Measurements from ENCODE around the gene TBC1D5. TPM values are rescaled to one million over a fixed set of nuclear protein-coding genes. Genes with fewer than 3 reads are reported as not detected.

TBC1D5 gene
- total RNA-seq, 1 experiment from 2014 or later = 33.9 TPM

GRCh38 chr3:17469954-17470353 is 272.5 kb downstream of the TBC1D5 start:
- TF ChIP-seq ELF1 (IDR thresholded peaks at IDR 0.05; ENCODE audit: borderline replicate concordance, low read depth) (no peak), ZNF274 (IDR thresholded peaks at IDR 0.05; ENCODE audit: low read depth, low read length) (no peak), JUND (IDR thresholded peaks at IDR 0.05) (no peak)
- no peaks in the 10 kb centered on the region for H4K20me1 ChIP-seq (ENCODE audit: insufficient read depth)
- H2AFZ ChIP-seq (ENCODE audit: low read depth, low read length, poor library complexity, severe bottlenecking) = no peak overlapping the region
- no TSS peak for BruUV-seq (replicated peaks)
- H3K4me3 ChIP-seq (replicated peaks in 1 of 2; ENCODE audit: low read depth in 1 of 2, low read length in 2 of 2) = no peak overlapping the region
- no peaks in the 10 kb centered on the region for H3K27me3 ChIP-seq (ENCODE audit: insufficient read depth, low read length)
- H3K36me3 ChIP-seq (ENCODE audit: control insufficient read depth in 1 of 2, insufficient read depth in 2 of 2, low read length in 2 of 2) = no peaks in the 10 kb centered on the region
- H3K9me3 ChIP-seq (ENCODE audit: control insufficient read depth in 1 of 2, insufficient read depth in 1 of 2, low read depth in 1 of 2, low read length in 2 of 2) = no peaks in the 10 kb centered on the region
- ChIA-PET CTCF (no interaction called here), RAD21 (ENCODE audit: low non-redundant PET in 1 of 2, low total read pairs in 2 of 2, uncharacterized antibody in 2 of 2, unreplicated experiment in 2 of 2) (no interaction called here), POLR2A (no interaction called here)
- H3K27ac ChIP-seq (ENCODE audit: low read depth, low read length) = no peak overlapping the region
- intact Hi-C loops (cut with micrococcal nuclease) = no loop called here
- no peak for ATAC-seq
- no peak overlapping the region for H3K4me2 ChIP-seq (ENCODE audit: low read length)
- no peak for DNase-seq (ENCODE audit: low read depth, low spot score)
- no peaks in the 10 kb centered on the region for H3K4me1 ChIP-seq (ENCODE audit: control insufficient read depth in 1 of 2, insufficient read depth in 2 of 2, low read length in 2 of 2)
- no peak overlapping the region for H3K9ac ChIP-seq (ENCODE audit: low read length)
- no peaks in the 10 kb centered on the region for H3K79me2 ChIP-seq (ENCODE audit: insufficient read depth, low read length)
- H3K9me2 ChIP-seq (ENCODE audit: insufficient read depth) = no peaks in the 10 kb centered on the region

GRCh38 chr3:17469520-17469919 is 272.9 kb downstream of the TBC1D5 start:
- Histone ChIP-seq H3K36me3 (ENCODE audit: control insufficient read depth in 1 of 2, insufficient read depth in 2 of 2, low read length in 2 of 2) (no peaks in the 10 kb centered on the region), H3K9me2 (ENCODE audit: insufficient read depth) (no peaks in the 10 kb centered on the region), H3K9me3 (ENCODE audit: control insufficient read depth in 1 of 2, insufficient read depth in 1 of 2, low read depth in 1 of 2, low read length in 2 of 2) (no peaks in the 10 kb centered on the region), H2AFZ (ENCODE audit: low read depth, low read length, poor library complexity, severe bottlenecking) (no peak overlapping the region), H3K4me1 (ENCODE audit: control insufficient read depth in 1 of 2, insufficient read depth in 2 of 2, low read length in 2 of 2) (no peaks in the 10 kb centered on the region), H3K9ac (ENCODE audit: low read length) (no peak overlapping the region), H4K20me1 (ENCODE audit: insufficient read depth) (no peaks in the 10 kb centered on the region), H3K79me2 (ENCODE audit: insufficient read depth, low read length) (no peaks in the 10 kb centered on the region), H3K27me3 (ENCODE audit: insufficient read depth, low read length) (no peaks in the 10 kb centered on the region), H3K4me3 (replicated peaks in 1 of 2; ENCODE audit: low read depth in 1 of 2, low read length in 2 of 2) (no peak overlapping the region), H3K27ac (ENCODE audit: low read depth, low read length) (no peak overlapping the region), H3K4me2 (ENCODE audit: low read length) (no peak overlapping the region)
- no TSS peak for BruUV-seq (replicated peaks)
- DNase-seq (ENCODE audit: low read depth, low spot score) = no peak
- POLR2A ChIA-PET = no interaction called here
- intact Hi-C loops (cut with micrococcal nuclease) = no loop called here
- RAD21 ChIA-PET (ENCODE audit: low non-redundant PET in 1 of 2, low total read pairs in 2 of 2, uncharacterized antibody in 2 of 2, unreplicated experiment in 2 of 2) = no interaction called here
- ATAC-seq = no peak
- TF ChIP-seq CTCF (IDR thresholded peaks at IDR 0.05 in 2 of 3, conservative IDR thresholded peaks at IDR 0.05 in 1 of 3; ENCODE audit: borderline replicate concordance in 1 of 3, insufficient read depth in 1 of 3, low read depth in 2 of 3, low read length in 2 of 3) (no peak), RAD21 (IDR thresholded peaks at IDR 0.05; ENCODE audit: low read depth) (no peak), ATF3 (IDR thresholded peaks at IDR 0.05) (no peak), SP1 (IDR thresholded peaks at IDR 0.05; ENCODE audit: low read depth) (no peak)
- CTCF ChIA-PET = no interaction called here

Data from HCT116 (cell line).